DMS114 treated with DMSO at 0.1 percent for 48 hours (cell line): Measurements from ENCODE around the gene OARD1.

Source experiments
- DNase-seq: peaks from one replicate; lab custom pipeline; 2025; ENCODE audit not compliant: unreplicated experiment; lab: John Stamatoyannopoulos, UW

The OARD1 gene

GRCh38 chr6:41075651-41076626 is 3.8 kb upstream of the OARD1 start:
- no peak for DNase-seq

GRCh38 chr6:41074692-41075436 is 2.7 kb upstream of the OARD1 start:
- no peak for DNase-seq

GRCh38 chr6:41073968-41074691 is 2.0 kb upstream of the OARD1 start:
- no peak for DNase-seq

GRCh38 chr6:41073203-41073967 is 1.2 kb upstream of the OARD1 start:
- peak; percentile 81 for DNase-seq

DNA sequence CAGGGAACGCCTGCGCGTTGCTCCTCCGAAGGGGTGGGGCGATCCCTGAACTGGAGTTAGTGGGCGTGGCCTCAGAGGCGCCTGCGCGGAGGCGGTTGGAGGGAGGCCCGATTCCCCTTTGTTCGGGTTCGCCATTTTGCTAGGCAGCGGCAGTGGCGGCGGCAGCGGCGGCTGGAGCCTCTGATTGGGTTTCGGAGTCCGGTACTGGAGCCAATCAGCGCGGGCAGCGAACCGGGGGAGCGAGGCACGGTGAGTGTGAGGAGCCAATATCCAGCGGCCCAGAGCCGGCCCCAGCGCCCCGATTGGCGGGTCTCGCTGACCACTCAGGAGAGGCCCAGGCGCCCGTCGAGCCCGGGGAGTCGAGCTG is 663 bp upstream of the OARD1 start, which contains the start of gene NFYA:
TSS of gene NFYA (plus strand) at position 139 of the 367 bp plus-strand sequence. CDS start 6,116 bp downstream, outside the sequence.
- no peak for DNase-seq

DNA sequence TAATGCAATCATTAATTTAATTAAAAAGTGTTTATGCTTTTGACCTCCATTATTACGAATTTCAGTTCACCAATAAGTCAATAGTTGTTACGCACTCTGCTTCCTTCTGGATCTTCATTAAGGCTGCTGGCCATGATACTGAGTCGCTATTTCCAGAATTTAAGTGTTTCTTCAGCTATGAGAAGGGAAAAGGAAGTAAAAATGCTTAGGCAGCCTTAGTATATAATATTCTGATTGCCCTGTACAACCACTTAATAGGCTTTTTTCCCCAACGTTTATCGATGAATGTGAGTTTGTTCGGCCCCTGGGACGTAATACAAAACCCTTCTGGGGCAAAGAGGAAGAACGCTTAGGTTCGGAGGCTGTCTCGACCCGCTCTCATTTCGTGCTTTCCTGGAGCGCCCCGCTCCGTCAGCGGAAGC is 644 bp downstream of the OARD1 start:
- peak; percentile 53 for DNase-seq

GRCh38 chr6:41066867-41067304 is 5.3 kb downstream of the OARD1 start:
- DNase-seq = peak; percentile 71

DNA sequence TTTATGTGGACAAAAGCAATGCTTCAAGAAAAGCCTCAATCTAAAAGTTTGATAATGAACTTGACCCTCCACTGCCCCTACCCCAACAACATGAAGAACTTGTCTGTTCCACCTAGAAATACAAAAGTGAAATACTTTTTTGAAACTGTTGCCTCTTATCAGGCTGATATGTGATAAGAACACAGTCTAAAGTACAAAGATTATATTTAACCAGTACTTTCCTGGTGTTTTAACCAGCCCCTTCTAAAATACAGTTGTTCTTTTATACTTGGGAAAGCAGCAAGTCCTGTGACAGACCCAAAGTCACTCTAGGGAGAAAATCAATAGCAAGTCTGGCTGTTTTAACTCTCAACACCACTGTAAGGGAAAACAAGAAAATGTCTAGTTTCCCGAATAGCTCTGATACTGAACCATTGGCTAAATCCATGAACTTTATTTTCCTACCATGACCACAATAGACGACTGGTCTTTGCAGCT is 6.6 kb downstream of the OARD1 start:
- no peak for DNase-seq

GRCh38 chr6:41064841-41065240 is 7.3 kb downstream of the OARD1 start:
- no peak for DNase-seq

DNA sequence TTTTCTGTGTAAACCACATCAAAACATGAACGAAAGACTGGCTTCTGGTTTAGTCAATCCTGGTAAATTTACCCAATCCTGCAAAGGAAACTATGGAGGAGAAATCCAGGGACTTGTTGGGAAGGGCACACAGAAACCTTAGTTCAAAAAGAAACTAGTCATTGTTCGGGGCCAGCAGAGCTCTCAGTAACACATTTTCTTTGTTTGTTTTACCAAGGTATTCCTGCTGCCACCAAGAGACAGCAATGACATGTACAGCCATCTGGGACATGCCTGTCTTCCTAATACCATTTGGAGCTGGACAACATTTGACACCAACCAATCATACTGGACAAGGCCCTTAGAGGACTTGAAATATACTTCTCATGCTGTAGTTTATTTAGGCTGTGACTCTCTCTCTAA is 8.3 kb downstream of the OARD1 start:
- DNase-seq = no peak

DNA sequence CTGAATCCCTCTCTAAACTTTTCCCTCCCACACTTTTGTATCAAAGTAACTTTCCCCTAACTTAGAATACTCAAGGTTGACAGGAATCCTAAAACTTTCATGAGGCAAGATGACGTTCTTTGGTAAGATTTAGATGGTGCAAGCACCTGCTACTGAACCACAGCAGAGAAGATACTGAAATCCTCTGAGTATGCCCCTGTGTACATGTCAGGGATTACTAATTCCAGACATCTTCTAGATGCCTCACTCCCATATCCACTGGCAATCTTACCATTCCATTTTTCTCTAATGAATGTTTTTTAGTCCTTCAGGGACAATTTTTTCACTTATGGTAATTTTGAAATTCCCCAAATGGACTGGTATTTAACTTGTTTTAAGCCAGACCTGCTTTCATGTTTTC is 10.1 kb downstream of the OARD1 start:
- no peak for DNase-seq

- no peak for DNase-seq
Observed at GRCh38 chr6:41061196-41061726, 10.9 kb downstream of the OARD1 start.

GRCh38 chr6:41059556-41059955 is 12.6 kb downstream of the OARD1 start:
- DNase-seq = no peak

DNA sequence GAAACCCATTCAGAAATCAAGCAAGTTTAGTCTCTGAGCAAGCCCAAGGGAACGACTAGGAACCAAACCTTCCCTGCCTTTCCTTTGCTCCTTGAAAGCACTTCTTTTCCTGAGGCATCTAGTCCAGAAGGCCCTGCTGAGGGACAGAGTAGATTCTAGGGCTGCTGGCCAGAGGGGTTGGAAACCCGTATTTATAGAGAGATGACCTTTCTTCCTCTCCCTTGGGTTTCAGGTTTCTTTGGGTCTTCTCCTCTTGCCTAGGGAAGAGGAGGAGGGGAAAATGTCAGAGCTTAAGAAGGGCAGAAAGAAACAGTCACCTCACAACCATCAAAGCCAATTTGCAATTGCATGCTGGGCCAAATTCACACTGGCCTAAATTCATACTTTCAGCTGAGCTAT is 13.4 kb downstream of the OARD1 start:
- no peak for DNase-seq

DNA sequence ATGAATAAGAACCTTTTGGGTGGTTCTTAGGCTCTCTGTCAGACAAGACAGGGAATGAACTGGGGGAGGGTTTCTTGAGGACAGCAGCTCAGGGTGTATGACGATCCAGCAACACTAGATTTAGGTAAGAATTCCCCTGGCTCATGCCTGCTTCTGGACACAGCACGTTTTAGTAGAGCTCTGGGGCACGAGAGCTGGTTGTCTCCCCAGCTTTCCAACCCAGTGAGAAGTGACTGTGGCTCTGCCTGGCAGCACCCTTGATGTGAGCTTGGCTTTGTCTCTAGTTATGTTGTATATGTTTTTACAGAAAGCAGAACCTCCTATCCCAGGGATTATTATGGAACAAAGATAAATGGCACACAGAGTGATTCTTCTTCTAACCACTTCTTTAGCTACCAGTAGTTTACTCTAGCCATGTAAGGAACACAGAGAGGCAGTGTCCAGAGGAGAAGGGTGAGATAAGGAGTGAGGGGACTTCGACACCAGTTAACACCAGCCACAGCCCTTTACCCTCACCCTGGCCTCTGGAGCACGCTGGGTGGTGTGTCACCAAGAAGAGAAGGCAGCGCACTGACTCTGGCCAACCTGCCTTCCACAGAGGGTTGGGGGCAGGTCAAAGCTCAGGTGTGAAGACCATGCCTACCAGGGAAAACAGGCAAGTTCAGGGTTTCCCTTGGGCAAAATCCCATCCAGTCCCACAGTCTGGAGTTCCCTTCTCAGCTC is 15.2 kb downstream of the OARD1 start:
- no peak for DNase-seq

- no peak for DNase-seq
Observed at GRCh38 chr6:41055149-41055548, 17.0 kb downstream of the OARD1 start.

- no peak for DNase-seq
Observed at GRCh38 chr6:41054511-41054910, 17.6 kb downstream of the OARD1 start.

- DNase-seq = no peak
Observed at GRCh38 chr6:41053041-41053440, 19.1 kb downstream of the OARD1 start, which contains the start of gene APOBEC2. Gene APOBEC2, plus strand, starts transcription at chr6:41053202. Its CDS starts 146 bp downstream, at chr6:41053348.

DNA sequence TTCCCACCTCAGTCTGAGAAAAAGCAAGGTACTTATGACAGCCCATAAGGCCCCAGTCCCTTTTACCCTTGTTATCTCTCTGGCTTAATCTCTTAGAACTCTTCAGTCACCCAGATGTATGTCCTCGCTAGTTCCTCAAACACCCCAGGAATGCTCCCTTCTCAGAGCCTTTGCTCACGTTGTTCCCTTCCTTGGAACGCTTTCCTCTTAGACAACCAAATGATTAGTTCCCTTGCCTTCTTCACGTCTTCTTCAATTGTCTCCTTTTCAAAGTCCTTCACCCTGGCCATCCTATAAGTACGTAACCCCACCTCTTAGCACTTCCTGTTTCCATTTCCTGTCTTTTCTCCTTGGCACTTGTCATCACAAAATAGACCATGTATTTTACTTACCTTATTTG is 20.3 kb downstream of the OARD1 start:
- DNase-seq = no peak
